PC-3 (cell line): ENCODE measurements around the gene OR7C2.

Experiments used
- CTCF ChIP-seq: fragments of 300-600 bp; sonication (generic); conservative IDR thresholded peaks from 2 replicates; pipeline ENCODE4 v1.5.1; 2017; ENCODE audit warnings: antibody characterized with exemption, low read depth, mild to moderate bottlenecking, low read length
- EZH2 ChIP-seq: fragments of 300-600 bp; sonication (generic); IDR thresholded peaks from one replicate; pipeline ENCODE4 v1.6.1; 2017; ENCODE audit warnings: antibody characterized with exemption, mild to moderate bottlenecking, low read length; ENCODE audit not compliant: unreplicated experiment

GRCh38 chr19:14901675-14902260 is 39.5 kb upstream of the OR7C2 start:
- TF ChIP-seq EZH2 (no peak), CTCF (no peak)
